ENCODE results near the gene CAMSAP3. TPM values are rescaled to one million over a fixed set of nuclear protein-coding genes. Genes with fewer than 3 reads are reported as not detected.
"Not testable (repeated sequence)": the region's sequence is repeated elsewhere in the genome, so short reads cannot be mapped to it uniquely, and the experiment has no call there.

Gene CAMSAP3
- total RNA-seq, 2 donors from 2014 or later, result 0.36 to 1.2 TPM

- ATAC-seq (no peak), DNase-seq (ENCODE audit: low spot score) (no peak)
- H3K4me1 Mint-ChIP-seq (ENCODE audit: low read depth in 2 of 2), result peaks cover 0 to 7% of the 10 kb centered on the region in 2 donors
- peaks cover 5% of the 10 kb centered on the region for H3K36me3 Mint-ChIP-seq
- H3K27me3 Mint-ChIP-seq, result no peaks in the 10 kb centered on the region
- no peak overlapping the region for H3K4me3 Mint-ChIP-seq
- no peak overlapping the region for H3K27ac Mint-ChIP-seq
- H3K9me3 Mint-ChIP-seq, result no peaks in the 10 kb centered on the region
These were observed 37.0 kb upstream of the CAMSAP3 start for GRCh38 chr19:7558667-7559066.

GRCh38 chr19:7559102-7559501 lies 36.6 kb upstream of the CAMSAP3 start:
- Mint-ChIP-seq H3K36me3 (peaks cover 4% of the 10 kb centered on the region), H3K4me1 (ENCODE audit: low read depth in 2 of 2) (peaks cover 0 to 7% of the 10 kb centered on the region in 2 donors), H3K9me3 (no peaks in the 10 kb centered on the region), H3K27me3 (no peaks in the 10 kb centered on the region), H3K4me3 (no peak overlapping the region), H3K27ac (no peak overlapping the region)
- ATAC-seq (no peak), DNase-seq (ENCODE audit: low spot score) (no peak)

GRCh38 chr19:7560255-7560654 lies 35.4 kb upstream of the CAMSAP3 start:
- no peak for DNase-seq (ENCODE audit: low spot score)
- peaks cover 4% of the 10 kb centered on the region for H3K36me3 Mint-ChIP-seq
- no peaks in the 10 kb centered on the region for H3K27me3 Mint-ChIP-seq
- no peak for ATAC-seq
- H3K27ac Mint-ChIP-seq, result no peak overlapping the region
- no peaks in the 10 kb centered on the region for H3K9me3 Mint-ChIP-seq
- H3K4me3 Mint-ChIP-seq, result no peak overlapping the region
- peaks cover 0 to 7% of the 10 kb centered on the region in 2 donors for H3K4me1 Mint-ChIP-seq (ENCODE audit: low read depth in 2 of 2)

- ATAC-seq (peak in 1 of 2 donors; percentile 8), DNase-seq (ENCODE audit: low spot score) (no peak)
- no peaks in the 10 kb centered on the region for H3K9me3 Mint-ChIP-seq
- peaks cover 0 to 7% of the 10 kb centered on the region in 2 donors for H3K4me1 Mint-ChIP-seq (ENCODE audit: low read depth in 2 of 2)
- no peak overlapping the region for H3K27ac Mint-ChIP-seq
- no peaks in the 10 kb centered on the region for H3K27me3 Mint-ChIP-seq
- peaks cover 4% of the 10 kb centered on the region for H3K36me3 Mint-ChIP-seq
- no peak overlapping the region for H3K4me3 Mint-ChIP-seq
These were observed 34.3 kb upstream of the CAMSAP3 start for GRCh38 chr19:7561325-7561724.

GRCh38 chr19:7562646-7563393 lies 32.8 kb upstream of the CAMSAP3 start:
- DNase-seq (ENCODE audit: low spot score) (no peak), ATAC-seq (no peak)
- Mint-ChIP-seq H3K36me3 (peaks cover 4% of the 10 kb centered on the region), H3K27ac (no peak overlapping the region), H3K4me1 (ENCODE audit: low read depth in 2 of 2) (peaks cover 0 to 7% of the 10 kb centered on the region in 2 donors), H3K4me3 (no peak overlapping the region), H3K9me3 (no peaks in the 10 kb centered on the region), H3K27me3 (no peaks in the 10 kb centered on the region)

GRCh38 chr19:7564866-7565265 lies 30.8 kb upstream of the CAMSAP3 start:
- no peak overlapping the region for H3K27ac Mint-ChIP-seq
- no peaks in the 10 kb centered on the region for H3K9me3 Mint-ChIP-seq
- DNase-seq (ENCODE audit: low spot score) (no peak), ATAC-seq (no peak)
- no peaks in the 10 kb centered on the region for H3K27me3 Mint-ChIP-seq
- H3K4me3 Mint-ChIP-seq, result no peak overlapping the region
- peaks cover 0 to 7% of the 10 kb centered on the region in 2 donors for H3K4me1 Mint-ChIP-seq (ENCODE audit: low read depth in 2 of 2)
- peaks cover 4% of the 10 kb centered on the region for H3K36me3 Mint-ChIP-seq

- Mint-ChIP-seq H3K36me3 (peaks cover 1% of the 10 kb centered on the region), H3K27me3 (no peaks in the 10 kb centered on the region), H3K4me1 (ENCODE audit: low read depth in 2 of 2) (peaks cover 0 to 5% of the 10 kb centered on the region in 2 donors), H3K27ac (no peak overlapping the region), H3K4me3 (no peak overlapping the region), H3K9me3 (no peaks in the 10 kb centered on the region)
- ATAC-seq, result no peak
- no peak for DNase-seq (ENCODE audit: low spot score)
These were observed 30.3 kb upstream of the CAMSAP3 start for GRCh38 chr19:7565332-7565731.

GRCh38 chr19:7570761-7571160 lies 24.9 kb upstream of the CAMSAP3 start:
- H3K4me1 Mint-ChIP-seq (ENCODE audit: low read depth in 2 of 2), result peaks cover 0 to 2% of the 10 kb centered on the region in 2 donors
- ATAC-seq, result no peak
- DNase-seq (ENCODE audit: low spot score), result no peak
- H3K9me3 Mint-ChIP-seq, result no peaks in the 10 kb centered on the region
- no peaks in the 10 kb centered on the region for H3K36me3 Mint-ChIP-seq
- no peak overlapping the region for H3K27ac Mint-ChIP-seq
- H3K4me3 Mint-ChIP-seq, result no peak overlapping the region
- no peaks in the 10 kb centered on the region for H3K27me3 Mint-ChIP-seq

GRCh38 chr19:7575434-7576040 lies 20.1 kb upstream of the CAMSAP3 start:
- Mint-ChIP-seq H3K36me3 (no peaks in the 10 kb centered on the region), H3K27me3 (peaks cover 11 to 17% of the 10 kb centered on the region in 2 donors), H3K27ac (no peak overlapping the region), H3K4me1 (ENCODE audit: low read depth in 2 of 2) (peaks cover 0 to 2% of the 10 kb centered on the region in 2 donors), H3K9me3 (no peaks in the 10 kb centered on the region), H3K4me3 (no peak overlapping the region)
- ATAC-seq (no peak), DNase-seq (ENCODE audit: low spot score) (no peak)

GRCh38 chr19:7577422-7577821 lies 18.2 kb upstream of the CAMSAP3 start:
- H3K4me3 Mint-ChIP-seq; H3K27ac Mint-ChIP-seq; H3K9me3 Mint-ChIP-seq; ATAC-seq; H3K36me3 Mint-ChIP-seq; H3K4me1 Mint-ChIP-seq (ENCODE audit: low read depth in 2 of 2); DNase-seq (ENCODE audit: low spot score): not testable (repeated sequence)
- H3K27me3 Mint-ChIP-seq, result peaks cover 11 to 19% of the 10 kb centered on the region in 2 donors

- Mint-ChIP-seq H3K4me1 (ENCODE audit: low read depth in 2 of 2) (peaks cover 0 to 2% of the 10 kb centered on the region in 2 donors), H3K36me3 (no peaks in the 10 kb centered on the region), H3K4me3 (no peak overlapping the region), H3K9me3 (no peaks in the 10 kb centered on the region), H3K27me3 (peaks cover 14 to 24% of the 10 kb centered on the region in 2 donors), H3K27ac (no peak overlapping the region)
- DNase-seq (ENCODE audit: low spot score) (no peak), ATAC-seq (no peak)
These were observed 17.5 kb upstream of the CAMSAP3 start for GRCh38 chr19:7578127-7578526.

GRCh38 chr19:7579182-7579581 lies 16.5 kb upstream of the CAMSAP3 start:
- no peak overlapping the region for H3K4me3 Mint-ChIP-seq
- no peak for DNase-seq (ENCODE audit: low spot score)
- H3K9me3 Mint-ChIP-seq, result no peaks in the 10 kb centered on the region
- peaks cover 0 to 2% of the 10 kb centered on the region in 2 donors for H3K4me1 Mint-ChIP-seq (ENCODE audit: low read depth in 2 of 2)
- no peak overlapping the region for H3K27ac Mint-ChIP-seq
- no peaks in the 10 kb centered on the region for H3K36me3 Mint-ChIP-seq
- ATAC-seq, result no peak
- H3K27me3 Mint-ChIP-seq, result peaks cover 14 to 24% of the 10 kb centered on the region in 2 donors

- no peaks in the 10 kb centered on the region for H3K9me3 Mint-ChIP-seq
- no peak overlapping the region for H3K4me3 Mint-ChIP-seq
- DNase-seq (ENCODE audit: low spot score) (no peak), ATAC-seq (no peak)
- H3K27me3 Mint-ChIP-seq, result peaks cover 6 to 15% of the 10 kb centered on the region in 2 donors
- no peak overlapping the region for H3K27ac Mint-ChIP-seq
- no peaks in the 10 kb centered on the region for H3K36me3 Mint-ChIP-seq
- no peaks in the 10 kb centered on the region for H3K4me1 Mint-ChIP-seq (ENCODE audit: low read depth in 2 of 2)
These were observed 13.2 kb upstream of the CAMSAP3 start for GRCh38 chr19:7582446-7582845.

GRCh38 chr19:7589822-7590221 lies 5.8 kb upstream of the CAMSAP3 start:
- H3K4me1 Mint-ChIP-seq (ENCODE audit: low read depth in 2 of 2), result no peaks in the 10 kb centered on the region
- no peaks in the 10 kb centered on the region for H3K9me3 Mint-ChIP-seq
- ATAC-seq (no peak), DNase-seq (ENCODE audit: low spot score) (no peak)
- no peaks in the 10 kb centered on the region for H3K36me3 Mint-ChIP-seq
- H3K27ac Mint-ChIP-seq, result no peak overlapping the region
- no peak overlapping the region for H3K4me3 Mint-ChIP-seq
- peaks cover 9 to 19% of the 10 kb centered on the region in 2 donors for H3K27me3 Mint-ChIP-seq
